Placental epithelial cell (primary cell): Measurements from ENCODE around the gene SAMD11. TPM values are rescaled to one million over a fixed set of nuclear protein-coding genes. Genes with fewer than 3 reads are reported as not detected.

Source experiments
- small RNA-seq: library from RNA; depleted of rRNA; stranded (forward); fragments of <200 nt; gene quantifications from one replicate; pipeline ENCODE3, GENCODE V24; 2012
- total RNA-seq: library from RNA; depleted of rRNA; stranded (reverse); fragments of >200 nt; gene quantifications from 2 replicates; pipeline ENCODE4 v1.2.3, GENCODE V29; 2012

SAMD11 gene
- total RNA-seq, result under 0.01 and 0.54 TPM in 2 replicates

DNA sequence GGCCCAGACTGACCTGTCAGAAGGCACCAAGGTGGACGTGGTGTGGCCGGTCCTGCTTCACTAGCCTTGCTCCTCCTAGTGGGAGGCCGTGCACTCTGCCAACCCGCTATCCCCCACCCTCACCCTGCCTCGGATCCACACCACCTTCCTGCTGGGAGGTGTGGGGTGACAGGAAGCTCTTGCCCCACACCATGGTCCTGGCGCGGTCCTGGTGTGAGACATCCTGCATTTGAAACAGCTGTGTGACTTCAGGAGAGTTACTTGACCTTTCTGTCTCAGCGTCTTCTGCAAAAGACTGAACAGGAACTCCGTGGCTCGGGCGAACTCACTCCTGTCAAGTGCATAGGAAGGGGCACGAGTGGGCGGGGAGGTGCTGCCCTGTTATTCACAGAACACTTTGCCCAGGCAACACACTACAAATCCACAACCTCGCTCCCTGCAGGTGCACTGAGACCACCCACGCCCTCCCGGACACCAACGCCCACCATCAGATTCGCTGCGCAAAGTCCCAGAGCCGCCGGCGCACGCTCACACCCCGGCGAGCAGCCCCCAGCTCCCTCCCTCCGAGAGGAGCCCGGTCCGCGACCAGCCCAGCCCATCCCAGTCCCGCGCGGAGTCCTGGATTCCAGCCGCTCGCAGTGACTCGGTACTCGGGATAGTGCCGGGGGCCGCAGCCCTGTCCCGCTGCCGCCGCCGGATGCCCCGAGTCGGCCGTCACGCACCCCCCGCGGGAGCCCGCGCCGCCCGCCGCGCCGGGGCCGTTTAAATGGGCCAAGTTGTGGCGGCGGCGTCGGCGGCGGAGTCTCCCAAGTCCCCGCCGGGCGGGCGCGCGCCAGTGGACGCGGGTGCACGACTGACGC lies at the start of gene SAMD11:
Gene SAMD11, plus strand, starts transcription at position 793 of the 860 bp plus-strand sequence. CDS start 509 bp downstream, outside the sequence.

GRCh38 chr1:958823-959730 lies 35.4 kb downstream of the SAMD11 start, which contains the start of gene NOC2L:
Gene NOC2L, minus strand, starts transcription at chr1:959256. Its CDS starts 16 bp downstream, at chr1:959240.

GRCh38 chr1:960363-961131 lies 36.8 kb downstream of the SAMD11 start, which contains the start of gene KLHL17:
Gene KLHL17, plus strand, starts transcription at chr1:960584. Its CDS starts 110 bp downstream, at chr1:960694.

GRCh38 chr1:966135-966703 lies 42.5 kb downstream of the SAMD11 start, which contains the start of gene PLEKHN1:
Gene PLEKHN1, plus strand, starts transcription at chr1:966482. Its CDS starts 50 bp downstream, at chr1:966532.

GRCh38 chr1:981955-982558 lies 58.3 kb downstream of the SAMD11 start, which contains the start of gene PERM1:
Gene PERM1, minus strand, starts transcription at chr1:982093. Its CDS starts 1,064 bp downstream, at chr1:981029.

Small RNAs within 50 kb of the gene (small RNA-seq; reads per million reads assigned to genes)
- gene AL645608.4, result not detected

Other genes starting within 250 kb of the SAMD11 start
- 0.79 TPM in 1 of 2 replicates, not detected in the other for gene OR4F16, start 237.3 kb upstream of the SAMD11 start, total RNA-seq
- gene NOC2L, start 35.3 kb downstream of the SAMD11 start, total RNA-seq, result 38.5 and 77.4 TPM in 2 replicates
- gene KLHL17, start 36.7 kb downstream of the SAMD11 start, total RNA-seq, result 7.0 and 8.6 TPM in 2 replicates
- 4.3 and 5.4 TPM in 2 replicates for gene PLEKHN1, start 42.6 kb downstream of the SAMD11 start, total RNA-seq
- gene PERM1, start 58.2 kb downstream of the SAMD11 start, total RNA-seq, result 0.39 TPM in 1 of 2 replicates, not detected in the other
- gene HES4, start 76.2 kb downstream of the SAMD11 start, total RNA-seq, result 3.9 and 8.8 TPM in 2 replicates
- 14.5 and 42.5 TPM in 2 replicates for gene ISG15, start 89.6 kb downstream of the SAMD11 start, total RNA-seq
- 149 and 219 TPM in 2 replicates for gene AGRN, start 96.2 kb downstream of the SAMD11 start, total RNA-seq
- gene RNF223, start 150.4 kb downstream of the SAMD11 start, total RNA-seq, result 2.3 TPM in 1 of 2 replicates, not detected in the other
- 11.8 and 16.3 TPM in 2 replicates for gene C1orf159, start 192.2 kb downstream of the SAMD11 start, total RNA-seq
- not detected in 2 replicates for gene TTLL10, start 250.0 kb downstream of the SAMD11 start, total RNA-seq